ENCODE results near the gene TMEM117. TPM values are rescaled to one million over a fixed set of nuclear protein-coding genes. Genes with fewer than 3 reads are reported as not detected.

Gene TMEM117
- total and polyA plus RNA-seq, 4 experiments from 2014 or later, result 3.0 to 4.7 (median 3.8) TPM

- Mint-ChIP-seq H3K36me3 (peaks cover 3 to 33% of the 10 kb centered on the region in 2 donors), H3K4me1 (peaks cover 17 to 50% (median 35%) of the 10 kb centered on the region in 4 donors), H3K9me3 (peaks cover 0 to 4% (median 0%) of the 10 kb centered on the region in 8 donors), H3K27me3 (no peaks in the 10 kb centered on the region), H3K4me3 (peak within 1 kb of the TSS; percentile 99 to 100 (median 100)), H3K27ac (peak within 1 kb of the TSS; percentile 99 to 100 (median 100))
- H3K4me1 ChIP-seq (ENCODE audit: insufficient read depth, low read length), result peaks cover 34% of the 10 kb centered on the region
- H3K4me3 ChIP-seq (ENCODE audit: low read length in 2 of 2), result peak within 1 kb of the TSS; percentile 85 to 89
- H3K36me3 ChIP-seq (ENCODE audit: insufficient read depth, low read length), result peaks cover 9% of the 10 kb centered on the region
- ChIA-PET POLR2A (ENCODE audit: partially characterized antibody) (interaction anchor here (0.6 to 5.2 kb wide), 20 partner anchors 10 to 1570 kb away, joined by 3 to 90 read pairs (median 4); partner anchors contain the start of genes IRAK4, PPHLN1, PUS7L and TMEM117), CTCF (ENCODE audit: partially characterized antibody) (interaction anchor here (0.9 to 2.8 kb wide), 8 partner anchors 8 to 74 kb away, joined by 3 to 14 read pairs (median 4); partner anchors contain the start of genes IRAK4 and PUS7L)
- DNase-seq, result peak; percentile 85 to 92 (median 88)
- intact Hi-C loops (cut with micrococcal nuclease), result loop anchor here (1.0 to 5.0 kb wide), 4 partner anchors 30 to 1479 kb away; partner anchors contain the start of genes IRAK4, PPHLN1, PUS7L and TMEM117
- H3K27ac ChIP-seq (ENCODE audit: low read depth, low read length), result peak within 1 kb of the TSS; percentile 86
- H3K27me3 ChIP-seq (ENCODE audit: insufficient read depth, low read length), result no peaks in the 10 kb centered on the region
- no peaks in the 10 kb centered on the region for H3K9me3 ChIP-seq (ENCODE audit: control insufficient read depth in 1 of 2, low read length in 2 of 2)
Observed at GRCh38 chr12:43805860-43806736, 29.8 kb upstream of the TMEM117 start, which contains the start of gene TWF1. Gene TWF1, minus strand, starts transcription at chr12:43806317. Its CDS starts 72 bp downstream, at chr12:43806245.

DNA sequence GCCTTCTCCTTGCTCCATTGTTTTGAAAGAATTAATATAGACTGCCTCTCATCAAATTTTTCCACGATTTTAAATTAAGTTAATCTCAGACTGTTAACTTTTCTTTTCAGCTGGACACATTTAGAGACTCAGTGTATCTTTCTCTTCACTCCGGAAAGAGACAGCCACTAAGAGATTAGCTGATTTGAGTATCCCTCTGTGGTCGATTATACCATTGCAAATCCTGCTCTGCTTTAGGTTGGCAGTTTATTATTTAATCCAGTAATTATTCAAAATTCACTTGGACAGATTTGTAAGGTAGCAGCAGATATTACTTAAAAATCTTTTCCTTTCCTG, 29.2 kb upstream of the TMEM117 start:
- Histone ChIP-seq H3K27ac (ENCODE audit: low read depth, low read length) (peak overlapping the region; percentile 86), H3K4me3 (ENCODE audit: low read length in 2 of 2) (peak overlapping the region; percentile 77 to 89), H3K27me3 (ENCODE audit: insufficient read depth, low read length) (no peaks in the 10 kb centered on the region), H3K9me3 (ENCODE audit: control insufficient read depth in 1 of 2, low read length in 2 of 2) (no peaks in the 10 kb centered on the region), H3K36me3 (ENCODE audit: insufficient read depth, low read length) (peaks cover 8% of the 10 kb centered on the region), H3K4me1 (ENCODE audit: insufficient read depth, low read length) (peaks cover 34% of the 10 kb centered on the region)
- no peak for DNase-seq
- peak overlapping the region; percentile 99 to 100 (median 100) for H3K4me3 Mint-ChIP-seq
- peak overlapping the region; percentile 99 to 100 (median 100) for H3K27ac Mint-ChIP-seq
- intact Hi-C loops (cut with micrococcal nuclease), result loop anchor here (1.0 to 5.0 kb wide), 4 partner anchors 30 to 1479 kb away; partner anchors contain the start of genes IRAK4, PPHLN1, PUS7L and TMEM117
- H3K36me3 Mint-ChIP-seq, result peaks cover 3 to 31% of the 10 kb centered on the region in 2 donors
- peaks cover 0 to 4% (median 0%) of the 10 kb centered on the region in 8 donors for H3K9me3 Mint-ChIP-seq
- ChIA-PET POLR2A (ENCODE audit: partially characterized antibody) (interaction anchor here (0.6 to 5.2 kb wide), 13 partner anchors 10 to 1570 kb away, joined by 3 to 90 read pairs (median 8); partner anchors contain the start of genes IRAK4, PPHLN1, PUS7L and TMEM117), CTCF (ENCODE audit: partially characterized antibody) (interaction anchor here (1.1 to 2.8 kb wide), 6 partner anchors 8 to 73 kb away, joined by 3 to 14 read pairs (median 4); partner anchors contain the start of genes IRAK4 and PUS7L)
- H3K27me3 Mint-ChIP-seq, result no peaks in the 10 kb centered on the region
- peaks cover 16 to 55% (median 36%) of the 10 kb centered on the region in 4 donors for H3K4me1 Mint-ChIP-seq

DNA sequence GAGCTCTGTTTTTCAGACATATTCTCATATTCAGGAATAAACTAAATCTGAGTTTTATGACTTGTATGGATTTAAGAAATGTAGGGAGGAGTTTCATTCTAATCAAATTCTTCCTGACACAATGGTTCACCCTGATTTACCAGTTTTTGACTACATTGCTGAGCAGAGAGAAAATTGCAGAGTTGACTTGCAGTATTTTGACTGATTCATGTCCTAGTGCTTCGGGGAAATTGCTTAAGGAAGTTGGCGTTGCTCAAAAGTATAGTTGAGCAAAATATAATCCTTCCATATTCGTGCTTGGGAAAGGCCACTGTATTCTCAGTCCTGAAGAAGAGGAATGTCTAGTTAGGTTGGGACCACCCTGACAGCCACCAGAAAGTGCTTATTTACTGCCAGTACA, 28.5 kb upstream of the TMEM117 start:
- no peak for DNase-seq
- peak overlapping the region; percentile 86 for H3K27ac ChIP-seq (ENCODE audit: low read depth, low read length)
- peaks cover 3 to 26% of the 10 kb centered on the region in 2 donors for H3K36me3 Mint-ChIP-seq
- peaks cover 8% of the 10 kb centered on the region for H3K36me3 ChIP-seq (ENCODE audit: insufficient read depth, low read length)
- peaks cover 34% of the 10 kb centered on the region for H3K4me1 ChIP-seq (ENCODE audit: insufficient read depth, low read length)
- no peaks in the 10 kb centered on the region for H3K27me3 Mint-ChIP-seq
- H3K27me3 ChIP-seq (ENCODE audit: insufficient read depth, low read length), result no peaks in the 10 kb centered on the region
- H3K4me1 Mint-ChIP-seq, result peaks cover 16 to 56% (median 36%) of the 10 kb centered on the region in 4 donors
- H3K4me3 Mint-ChIP-seq, result peak overlapping the region in 7 of 8 donors; percentile 99 to 100 (median 100)
- H3K9me3 Mint-ChIP-seq, result peaks cover 0 to 4% (median 0%) of the 10 kb centered on the region in 8 donors
- ChIA-PET CTCF (ENCODE audit: partially characterized antibody) (interaction anchor here (1.1 to 2.8 kb wide), 6 partner anchors 8 to 73 kb away, joined by 3 to 14 read pairs (median 4); partner anchors contain the start of genes IRAK4 and PUS7L), POLR2A (ENCODE audit: partially characterized antibody) (interaction anchor here (1.4 to 5.2 kb wide), 6 partner anchors 8 to 47 kb away, joined by 3 to 90 read pairs (median 23); partner anchors contain the start of genes IRAK4, PUS7L and TMEM117)
- H3K27ac Mint-ChIP-seq, result peak overlapping the region; percentile 99 to 100 (median 100)
- H3K9me3 ChIP-seq (ENCODE audit: control insufficient read depth in 1 of 2, low read length in 2 of 2), result no peaks in the 10 kb centered on the region
- intact Hi-C loops (cut with micrococcal nuclease), result loop anchor here (5.0 kb wide), 1 partner anchor 1480 kb away; the partner anchor contains the start of genes PPHLN1 and ZCRB1
- H3K4me3 ChIP-seq (ENCODE audit: low read length in 2 of 2), result no peak overlapping the region

DNA sequence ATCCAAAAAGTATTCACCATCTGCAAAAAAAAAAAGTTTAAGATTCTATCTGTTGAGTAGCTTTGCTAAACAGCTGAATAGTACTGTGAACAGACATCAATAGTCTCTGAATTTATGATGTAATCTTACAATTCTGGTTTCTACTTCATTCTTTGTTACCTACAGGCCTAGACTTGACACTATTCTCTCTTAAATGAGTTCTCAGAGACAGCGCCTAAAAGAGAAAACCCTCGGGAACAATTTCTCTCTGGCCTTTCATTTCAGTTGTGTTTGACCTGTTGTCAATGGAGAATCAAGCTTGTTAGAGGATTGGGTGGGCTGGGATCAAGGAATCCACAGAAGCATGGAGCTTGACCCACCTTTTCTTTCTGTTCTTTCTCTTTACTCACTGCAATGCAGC, 23.8 kb upstream of the TMEM117 start:
- no peaks in the 10 kb centered on the region for H3K36me3 Mint-ChIP-seq
- H3K4me1 Mint-ChIP-seq, result peaks cover 4 to 26% (median 10%) of the 10 kb centered on the region in 4 donors
- H3K9me3 Mint-ChIP-seq, result no peaks in the 10 kb centered on the region
- peak overlapping the region in 1 of 7 donors; percentile 86 for H3K27ac Mint-ChIP-seq
- no peak overlapping the region for H3K4me3 ChIP-seq (ENCODE audit: low read length in 2 of 2)
- no peak for DNase-seq
- no peak overlapping the region for H3K4me3 Mint-ChIP-seq
- CTCF ChIA-PET (ENCODE audit: partially characterized antibody), result no interaction called here
- no peak overlapping the region for H3K27ac ChIP-seq (ENCODE audit: low read depth, low read length)
- H3K27me3 Mint-ChIP-seq, result peaks cover 2 to 5% of the 10 kb centered on the region in 2 donors
- H3K9me3 ChIP-seq (ENCODE audit: control insufficient read depth in 1 of 2, low read length in 2 of 2), result no peaks in the 10 kb centered on the region
- POLR2A ChIA-PET (ENCODE audit: partially characterized antibody), result no interaction called here
- no peaks in the 10 kb centered on the region for H3K36me3 ChIP-seq (ENCODE audit: insufficient read depth, low read length)
- H3K4me1 ChIP-seq (ENCODE audit: insufficient read depth, low read length), result peaks cover 3% of the 10 kb centered on the region
- intact Hi-C loops (cut with micrococcal nuclease), result no loop called here
- H3K27me3 ChIP-seq (ENCODE audit: insufficient read depth, low read length), result no peaks in the 10 kb centered on the region

DNA sequence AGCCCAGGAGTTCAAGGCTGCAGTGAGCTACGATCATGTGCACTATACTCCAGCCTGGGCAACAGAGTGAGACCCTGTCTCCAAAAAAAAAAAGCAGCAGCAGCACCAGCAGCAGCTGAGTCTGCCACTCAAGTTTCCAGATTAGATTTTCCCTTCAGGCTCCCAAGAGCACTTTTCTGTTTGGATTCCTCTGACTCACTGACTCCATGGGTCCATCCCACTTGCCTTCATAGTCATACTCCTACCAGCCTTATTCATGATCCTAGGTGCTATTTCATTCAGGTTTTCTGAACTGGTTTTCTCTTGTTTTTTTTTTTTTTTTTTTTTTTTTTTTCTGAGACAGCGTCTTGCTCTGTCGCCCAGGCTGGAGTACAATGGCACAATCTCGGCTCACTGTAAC, 23.0 kb upstream of the TMEM117 start:
- H3K27ac Mint-ChIP-seq, result no peak overlapping the region
- H3K4me1 Mint-ChIP-seq, result peaks cover 3 to 21% (median 7%) of the 10 kb centered on the region in 4 donors
- H3K27me3 Mint-ChIP-seq, result peaks cover 2 to 5% of the 10 kb centered on the region in 2 donors
- intact Hi-C loops (cut with micrococcal nuclease), result no loop called here
- Histone ChIP-seq H3K36me3 (ENCODE audit: insufficient read depth, low read length) (no peaks in the 10 kb centered on the region), H3K4me1 (ENCODE audit: insufficient read depth, low read length) (no peaks in the 10 kb centered on the region), H3K27me3 (ENCODE audit: insufficient read depth, low read length) (no peaks in the 10 kb centered on the region), H3K4me3 (ENCODE audit: low read length in 2 of 2) (no peak overlapping the region), H3K27ac (ENCODE audit: low read depth, low read length) (no peak overlapping the region), H3K9me3 (ENCODE audit: control insufficient read depth in 1 of 2, low read length in 2 of 2) (no peaks in the 10 kb centered on the region)
- no peaks in the 10 kb centered on the region for H3K36me3 Mint-ChIP-seq
- ChIA-PET CTCF (ENCODE audit: partially characterized antibody) (no interaction called here), POLR2A (ENCODE audit: partially characterized antibody) (no interaction called here)
- DNase-seq, result no peak
- H3K4me3 Mint-ChIP-seq, result no peak overlapping the region
- H3K9me3 Mint-ChIP-seq, result no peaks in the 10 kb centered on the region

DNA sequence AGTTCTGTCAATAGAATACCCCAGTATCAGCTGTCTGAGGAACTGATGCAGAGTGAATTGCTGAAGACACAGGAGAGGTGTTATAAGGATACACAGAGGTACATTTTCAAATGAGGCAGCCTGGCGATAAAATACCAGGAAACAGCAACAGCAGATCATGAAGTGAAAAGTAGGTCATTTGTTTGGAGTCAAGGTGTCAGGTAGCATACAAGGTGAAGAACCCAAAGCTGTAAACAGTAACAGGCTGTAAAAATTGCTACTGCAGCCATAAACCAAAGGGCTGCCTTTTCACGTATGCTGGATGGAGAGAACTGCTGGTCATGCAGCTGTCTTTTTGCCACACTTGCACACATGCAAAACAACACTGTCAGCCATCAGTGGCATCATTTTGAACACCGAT, 20.5 kb upstream of the TMEM117 start:
- Mint-ChIP-seq H3K27me3 (peaks cover 2 to 7% of the 10 kb centered on the region in 2 donors), H3K9me3 (no peaks in the 10 kb centered on the region), H3K4me3 (peak overlapping the region in 1 of 8 donors; percentile 44), H3K27ac (peak overlapping the region in 4 of 7 donors; percentile 8 to 77 (median 32)), H3K36me3 (no peaks in the 10 kb centered on the region), H3K4me1 (peaks cover 3 to 12% (median 5%) of the 10 kb centered on the region in 4 donors)
- POLR2A ChIA-PET (ENCODE audit: partially characterized antibody), result interaction anchor here (1.5 to 7.5 kb wide), 2 partner anchors 9 to 17 kb away, joined by 3 to 30 read pairs; partner anchors contain the start of gene TWF1
- Histone ChIP-seq H3K9me3 (ENCODE audit: control insufficient read depth in 1 of 2, low read length in 2 of 2) (no peaks in the 10 kb centered on the region), H3K4me1 (ENCODE audit: insufficient read depth, low read length) (no peaks in the 10 kb centered on the region), H3K27ac (ENCODE audit: low read depth, low read length) (no peak overlapping the region), H3K36me3 (ENCODE audit: insufficient read depth, low read length) (no peaks in the 10 kb centered on the region), H3K27me3 (ENCODE audit: insufficient read depth, low read length) (no peaks in the 10 kb centered on the region), H3K4me3 (ENCODE audit: low read length in 2 of 2) (no peak overlapping the region)
- CTCF ChIA-PET (ENCODE audit: partially characterized antibody), result interaction anchor here (0.9 kb wide), 1 partner anchor 9 kb away, joined by 3 read pairs; no protein-coding TSS in a partner anchor
- DNase-seq, result no peak
- intact Hi-C loops (cut with micrococcal nuclease), result no loop called here
